Activated CD8-positive, alpha-beta memory T cell treated with anti-CD3 and anti-CD28 coated beads, Interleukin-2, amount 50 U/mL, for 24 hours (primary cell): Measurements from ENCODE around the gene EMX2.

Experiments
- DNase-seq: peaks from one replicate; pipeline ENCODE4 v3.0.0-alpha.2; 2020; ENCODE audit errors: extremely low read depth

The EMX2 gene

DNA sequence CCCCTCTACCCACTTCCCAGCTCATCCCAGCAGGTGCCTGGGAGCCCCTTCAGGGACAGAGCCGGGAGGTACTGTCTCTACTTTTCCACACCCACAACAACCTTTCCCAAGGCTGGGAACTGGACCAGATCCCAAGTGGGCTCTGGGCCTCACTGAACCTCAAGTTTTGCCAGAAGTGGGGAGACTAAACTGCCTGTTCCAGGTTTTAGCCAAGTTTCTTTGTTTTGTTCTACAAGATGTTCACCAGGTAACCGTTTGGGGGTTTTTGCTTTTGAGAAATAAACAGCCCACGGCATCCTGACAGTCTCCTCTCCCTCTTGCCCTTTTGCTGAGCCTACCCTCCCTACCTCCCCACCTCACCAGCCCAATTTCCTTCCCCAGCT, 10.6 kb upstream of the EMX2 start:
- no peak for DNase-seq

GRCh38 chr10:117532451-117533107, 10.0 kb upstream of the EMX2 start:
- no peak for DNase-seq

DNA sequence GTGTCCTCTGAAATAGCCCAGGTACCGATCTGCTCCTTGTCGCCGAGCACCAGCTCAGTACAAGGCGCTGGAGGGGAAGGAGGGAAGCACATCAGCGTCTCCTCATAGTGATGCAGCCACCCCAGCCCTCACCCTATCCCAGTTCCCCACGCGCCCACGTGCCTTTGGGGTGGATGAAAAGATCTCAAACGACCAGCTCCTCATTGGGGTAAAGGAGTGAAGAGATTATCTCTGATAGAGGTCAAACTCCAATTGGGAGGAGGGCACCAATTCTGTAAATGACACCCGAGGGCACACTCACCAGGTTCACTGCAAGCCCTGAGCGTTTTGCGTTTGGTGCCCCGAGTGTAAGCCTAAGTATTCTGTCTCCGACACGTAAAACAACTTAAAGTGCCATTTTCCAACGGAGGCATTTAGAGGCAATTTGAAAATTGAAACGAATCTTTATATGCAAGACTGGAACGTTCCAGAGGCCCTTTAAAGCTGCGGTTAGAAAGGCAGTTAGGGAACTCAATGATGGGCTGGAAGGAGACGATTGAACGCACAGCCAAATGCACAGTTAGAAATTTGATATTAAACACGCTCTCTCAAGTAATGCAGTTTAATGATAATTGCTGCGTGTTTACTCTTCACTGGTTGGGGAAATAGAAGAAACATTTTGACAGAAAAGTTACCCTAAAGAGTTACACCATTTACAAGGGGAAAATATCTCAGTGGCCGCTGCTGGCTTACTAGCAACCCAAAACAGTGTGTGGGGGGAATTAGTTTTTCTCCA, 8.9 kb upstream of the EMX2 start:
- DNase-seq, result no peak

DNA sequence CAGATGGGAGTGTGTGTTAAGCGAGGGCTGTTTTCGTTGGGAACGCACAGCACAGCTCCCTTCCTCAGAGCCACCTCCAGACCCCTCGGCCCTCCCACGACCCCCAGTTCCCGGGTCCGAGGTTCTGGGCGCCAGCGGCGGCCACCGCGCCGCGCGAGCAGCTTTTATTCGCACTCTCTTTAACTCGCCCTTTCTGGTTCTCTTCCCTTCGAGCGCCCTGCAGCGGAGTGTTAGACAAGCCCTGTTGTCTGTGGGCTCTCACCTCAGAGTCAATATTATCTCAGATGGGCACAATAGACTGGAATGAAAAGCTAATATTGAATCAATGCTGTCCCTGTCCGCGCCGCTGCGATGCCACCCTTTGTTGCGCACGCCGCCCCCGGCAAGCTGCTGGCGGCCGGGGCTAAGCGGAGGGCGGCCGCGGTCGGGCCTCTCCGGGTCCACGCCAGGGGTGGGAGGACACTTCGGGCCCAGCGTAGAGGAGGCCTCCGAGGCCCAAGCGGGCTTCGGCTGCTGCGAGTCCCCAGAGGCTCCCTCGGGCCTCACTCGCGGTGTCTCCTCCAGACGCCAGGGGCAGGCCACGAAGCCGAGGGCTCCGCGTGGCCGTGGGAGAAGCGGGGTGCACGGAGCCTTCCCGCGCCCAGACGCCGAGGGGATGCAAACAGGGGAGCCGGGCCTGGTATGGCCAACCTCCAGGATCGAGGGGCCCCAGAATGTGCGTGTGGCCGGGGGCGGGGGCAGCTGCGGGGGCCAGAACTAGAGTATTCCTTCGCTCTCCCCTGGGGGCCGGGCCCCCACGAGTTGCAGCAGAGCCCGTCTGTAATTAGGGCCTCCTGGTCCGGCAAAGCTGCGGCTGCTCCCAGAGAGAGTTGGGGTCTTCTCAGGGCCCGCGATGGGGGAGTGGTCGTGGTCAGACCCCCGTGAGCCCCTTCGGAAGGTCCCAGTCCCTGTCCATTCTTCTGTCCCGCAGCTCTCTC, 7.9 kb upstream of the EMX2 start:
- DNase-seq, result no peak

DNA sequence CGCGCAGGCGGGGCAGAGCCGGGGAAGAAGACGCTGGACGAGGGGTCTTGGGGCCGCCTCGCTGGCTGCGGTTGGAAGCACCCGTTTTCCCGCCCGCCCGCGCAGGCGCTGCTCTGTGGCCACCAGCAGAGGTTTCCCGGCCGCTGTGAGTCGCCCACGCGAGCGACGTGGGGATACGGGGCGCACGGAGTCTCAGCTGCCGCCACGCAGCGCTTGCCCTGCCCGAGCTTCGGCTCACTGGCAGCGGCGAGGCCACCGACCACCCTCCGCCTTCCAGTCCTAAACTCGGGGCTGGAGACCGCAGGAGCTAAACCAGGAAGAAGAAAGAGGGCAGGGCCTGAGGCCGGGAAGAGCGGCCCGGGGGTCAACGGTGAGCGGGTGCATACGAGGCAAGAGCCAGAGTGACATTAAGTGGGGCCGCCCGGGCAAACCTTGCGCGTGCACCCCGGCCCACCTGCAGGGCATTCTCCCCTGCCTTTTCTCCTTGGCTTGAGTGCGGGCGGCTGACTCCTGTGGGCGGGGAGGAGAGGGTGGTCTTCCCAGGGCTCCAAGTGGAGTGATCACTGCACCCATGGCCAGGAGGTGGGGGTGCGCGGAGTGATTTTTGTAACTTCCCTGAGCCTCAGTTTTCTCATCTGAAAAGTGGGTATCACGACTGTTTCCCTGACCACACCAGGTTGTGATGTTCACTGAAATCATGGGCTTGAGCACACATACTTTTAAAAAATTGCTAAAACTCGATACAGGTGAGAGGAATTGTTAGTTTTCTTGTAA, 7.1 kb upstream of the EMX2 start:
- DNase-seq, result no peak

GRCh38 chr10:117536072-117536865, 6.3 kb upstream of the EMX2 start:
- no peak for DNase-seq

DNA sequence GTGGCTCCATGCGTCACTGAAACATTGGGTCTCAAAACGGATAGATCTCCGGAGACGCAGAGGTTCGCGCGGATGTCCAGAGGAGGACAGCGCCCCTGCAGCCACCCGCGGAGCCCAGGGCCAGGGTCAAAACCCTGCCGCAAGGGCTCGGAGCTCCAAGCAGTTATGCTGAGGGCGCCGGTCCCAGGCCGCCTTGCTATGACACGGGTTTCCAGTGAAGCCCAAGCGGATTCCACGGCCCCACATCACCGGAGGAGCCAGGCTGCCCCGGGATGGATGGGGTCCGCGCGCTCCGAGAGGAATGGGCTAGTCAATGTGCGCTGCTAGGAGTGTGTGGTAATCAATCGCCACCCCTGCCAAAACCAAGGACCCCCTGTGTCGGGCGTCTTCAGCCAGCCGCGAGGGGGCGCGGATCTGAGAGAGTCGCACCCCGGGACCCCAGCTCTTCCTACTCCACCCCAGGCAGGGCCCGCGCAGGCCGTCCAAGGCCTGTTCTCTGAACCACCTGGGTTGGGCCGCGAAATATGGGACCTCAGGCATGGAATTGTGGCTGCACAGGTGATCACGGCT, 5.6 kb upstream of the EMX2 start:
- no peak for DNase-seq

GRCh38 chr10:117537436-117537903, 5.1 kb upstream of the EMX2 start:
- no peak for DNase-seq

DNA sequence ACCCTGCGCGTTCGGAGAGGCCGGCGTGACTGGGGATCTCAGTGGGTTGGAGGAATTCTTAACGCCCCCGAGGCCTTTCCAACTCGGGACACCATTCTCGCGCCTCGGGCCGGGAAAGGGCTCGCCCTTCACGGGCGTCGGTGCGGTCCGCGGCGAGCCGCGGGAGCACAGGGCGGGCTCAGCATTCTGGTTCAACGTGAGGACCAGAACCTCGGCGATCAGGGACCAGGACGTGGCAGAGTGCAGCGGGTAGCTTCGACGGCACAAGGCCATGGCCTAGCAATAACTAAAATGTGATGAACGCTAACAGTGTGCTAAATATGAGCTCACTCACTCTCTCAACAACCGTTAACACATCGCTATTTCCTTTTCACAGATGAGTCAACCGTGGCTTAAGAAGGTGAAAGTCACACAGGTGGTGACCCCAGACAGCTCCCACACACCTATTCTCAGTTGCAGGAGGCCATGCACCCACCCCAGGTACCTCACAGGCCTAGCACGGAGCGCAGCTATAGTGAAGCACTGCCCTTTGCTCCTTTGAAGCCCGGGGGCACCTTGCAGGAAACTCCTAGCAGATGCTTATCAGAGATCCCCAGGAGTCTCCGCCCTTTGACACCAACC, 4.5 kb upstream of the EMX2 start:
- DNase-seq, result no peak

GRCh38 chr10:117539361-117539773, 3.2 kb upstream of the EMX2 start:
- DNase-seq, result no peak

- DNase-seq, result no peak
Observed at GRCh38 chr10:117539903-117540639, 2.5 kb upstream of the EMX2 start.

DNA sequence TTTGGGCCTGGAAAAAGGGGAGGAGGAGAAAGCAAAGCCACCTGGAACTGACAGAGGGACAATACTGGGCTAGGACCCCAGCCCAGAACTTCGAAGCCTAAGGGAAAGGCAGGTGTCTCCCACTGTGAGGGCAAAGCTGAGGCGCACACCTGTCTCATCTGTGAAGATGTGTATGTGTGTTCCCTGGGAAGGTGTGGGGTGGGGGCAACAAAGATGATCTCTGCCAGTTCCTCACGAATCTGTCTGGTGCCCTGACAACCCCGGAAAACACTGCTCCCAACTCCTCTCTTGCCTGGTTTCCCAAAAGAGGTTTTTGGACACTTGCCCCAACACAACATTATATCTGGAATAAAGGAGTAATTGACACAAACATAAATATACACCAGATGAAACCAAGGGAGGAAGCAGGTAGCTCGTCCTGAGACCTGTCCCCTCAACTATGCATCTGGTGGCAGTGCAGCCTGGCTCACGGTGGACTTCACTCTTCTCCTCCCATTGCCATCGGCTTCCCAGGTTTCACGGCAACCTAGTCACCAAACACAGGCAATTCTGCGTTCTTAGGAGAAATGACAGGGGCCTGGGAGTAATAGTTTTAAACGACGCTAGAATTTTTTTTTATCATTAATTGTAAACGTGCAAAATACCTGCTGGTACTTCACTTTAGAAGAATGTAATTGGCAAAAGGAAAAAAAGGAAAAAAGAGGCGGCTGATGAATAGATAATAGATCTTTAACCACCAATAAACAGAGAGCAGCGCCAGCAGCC, 1.7 kb upstream of the EMX2 start:
- no peak for DNase-seq

GRCh38 chr10:117541405-117541908, 1.1 kb upstream of the EMX2 start:
- no peak for DNase-seq

GRCh38 chr10:117541909-117542705, 439 bp upstream of the EMX2 start:
- DNase-seq, result no peak

DNA sequence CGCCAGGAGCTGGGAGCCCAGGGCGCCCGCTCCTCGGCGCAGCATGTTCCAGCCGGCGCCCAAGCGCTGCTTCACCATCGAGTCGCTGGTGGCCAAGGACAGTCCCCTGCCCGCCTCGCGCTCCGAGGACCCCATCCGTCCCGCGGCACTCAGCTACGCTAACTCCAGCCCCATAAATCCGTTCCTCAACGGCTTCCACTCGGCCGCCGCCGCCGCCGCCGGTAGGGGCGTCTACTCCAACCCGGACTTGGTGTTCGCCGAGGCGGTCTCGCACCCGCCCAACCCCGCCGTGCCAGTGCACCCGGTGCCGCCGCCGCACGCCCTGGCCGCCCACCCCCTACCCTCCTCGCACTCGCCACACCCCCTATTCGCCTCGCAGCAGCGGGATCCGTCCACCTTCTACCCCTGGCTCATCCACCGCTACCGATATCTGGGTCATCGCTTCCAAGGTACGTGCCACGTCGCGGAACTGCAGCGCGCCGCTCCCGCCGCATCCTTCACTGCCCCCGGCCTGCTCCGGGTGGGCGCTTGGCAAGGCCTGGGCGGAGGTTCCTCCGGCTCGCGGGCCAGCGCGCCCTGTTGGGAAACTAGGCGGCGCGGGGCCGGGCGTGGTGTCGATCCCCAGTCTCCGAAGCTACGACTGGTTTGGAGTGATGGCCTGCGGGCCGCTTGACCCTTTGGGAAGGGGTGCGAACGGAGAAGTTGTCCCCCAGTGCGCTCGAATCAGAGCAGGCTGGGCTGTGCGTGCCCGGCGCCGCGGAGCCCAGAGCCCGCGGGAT, 868 bp downstream of the EMX2 start:
- DNase-seq, result no peak

GRCh38 chr10:117544004-117544701, 1.6 kb downstream of the EMX2 start:
- DNase-seq, result no peak
